Measurements from ENCODE around the gene APBA2.

GRCh38 chr15:28927043-28927442, 41.3 kb downstream of the APBA2 start:
- TF ChIP-seq CTCF (IDR thresholded peaks at IDR 0.05 in 8 of 11, conservative IDR thresholded peaks at IDR 0.05 in 3 of 11), result no peak
- TF ChIP-seq POLR2AphosphoS5 (IDR thresholded peaks at IDR 0.05), result no peak
